ENCODE results near the gene HS3ST3A1.
"Not testable (repeated sequence)": the region's sequence is repeated elsewhere in the genome, so short reads cannot be mapped to it uniquely, and the experiment has no call there.

Gene HS3ST3A1

GRCh38 chr17:13575466-13575865 lies 26.3 kb downstream of the HS3ST3A1 start:
- no peak for ATAC-seq (ENCODE audit: low read depth)
- peaks cover 18% of the 10 kb centered on the region for H3K27me3 Mint-ChIP-seq
- H3K4me1 Mint-ChIP-seq: no peaks in the 10 kb centered on the region
- H3K36me3 Mint-ChIP-seq: peaks cover 2% of the 10 kb centered on the region
- peaks cover 12% of the 10 kb centered on the region for H3K9me3 Mint-ChIP-seq
- DNase-seq (ENCODE audit: low spot score in 2 of 2): no peak
- H3K4me3 Mint-ChIP-seq: no peak overlapping the region
- H3K27ac Mint-ChIP-seq: no peak overlapping the region

- H3K4me1 Mint-ChIP-seq: no peaks in the 10 kb centered on the region
- H3K9me3 Mint-ChIP-seq: peaks cover 14% of the 10 kb centered on the region
- H3K36me3 Mint-ChIP-seq: peaks cover 2% of the 10 kb centered on the region
- peaks cover 17% of the 10 kb centered on the region for H3K27me3 Mint-ChIP-seq
- H3K27ac Mint-ChIP-seq: no peak overlapping the region
- no peak overlapping the region for H3K4me3 Mint-ChIP-seq
- ATAC-seq (ENCODE audit: low read depth) (no peak), DNase-seq (ENCODE audit: low spot score in 2 of 2) (no peak)
Measured at GRCh38 chr17:13572581-13572980, 29.1 kb downstream of the HS3ST3A1 start.

- peaks cover 9% of the 10 kb centered on the region for H3K9me3 Mint-ChIP-seq
- H3K27me3 Mint-ChIP-seq: peaks cover 10% of the 10 kb centered on the region
- H3K27ac Mint-ChIP-seq: no peak overlapping the region
- DNase-seq (ENCODE audit: low spot score in 2 of 2) (no peak), ATAC-seq (ENCODE audit: low read depth) (no peak)
- H3K4me3 Mint-ChIP-seq: no peak overlapping the region
- no peaks in the 10 kb centered on the region for H3K4me1 Mint-ChIP-seq
- H3K36me3 Mint-ChIP-seq: no peaks in the 10 kb centered on the region
Measured at GRCh38 chr17:13569398-13570123, 32.2 kb downstream of the HS3ST3A1 start.

- Mint-ChIP-seq H3K4me1 (no peaks in the 10 kb centered on the region), H3K36me3 (no peaks in the 10 kb centered on the region), H3K27ac (no peak overlapping the region), H3K27me3 (peaks cover 9% of the 10 kb centered on the region), H3K9me3 (peaks cover 9% of the 10 kb centered on the region), H3K4me3 (no peak overlapping the region)
- ATAC-seq (ENCODE audit: low read depth): no peak
- DNase-seq (ENCODE audit: low spot score in 2 of 2): no peak
Measured at GRCh38 chr17:13568582-13569397, 32.9 kb downstream of the HS3ST3A1 start.

- H3K27me3 Mint-ChIP-seq: no peaks in the 10 kb centered on the region
- H3K4me1 Mint-ChIP-seq: no peaks in the 10 kb centered on the region
- H3K36me3 Mint-ChIP-seq: no peaks in the 10 kb centered on the region
- no peak for DNase-seq (ENCODE audit: low spot score in 2 of 2)
- H3K27ac Mint-ChIP-seq: no peak overlapping the region
- ATAC-seq (ENCODE audit: low read depth): no peak
- no peak overlapping the region for H3K4me3 Mint-ChIP-seq
- H3K9me3 Mint-ChIP-seq: peaks cover 9% of the 10 kb centered on the region
Measured at GRCh38 chr17:13563866-13564265, 37.9 kb downstream of the HS3ST3A1 start.

- Mint-ChIP-seq H3K4me3 (no peak overlapping the region), H3K36me3 (no peaks in the 10 kb centered on the region), H3K4me1 (no peaks in the 10 kb centered on the region), H3K27ac (no peak overlapping the region), H3K27me3 (no peaks in the 10 kb centered on the region), H3K9me3 (peaks cover 4% of the 10 kb centered on the region)
- no peak for DNase-seq (ENCODE audit: low spot score in 2 of 2)
- no peak for ATAC-seq (ENCODE audit: low read depth)
Measured at GRCh38 chr17:13562271-13562800, 39.4 kb downstream of the HS3ST3A1 start.

GRCh38 chr17:13561606-13562270 lies 40.0 kb downstream of the HS3ST3A1 start:
- H3K27me3 Mint-ChIP-seq: no peaks in the 10 kb centered on the region
- H3K9me3 Mint-ChIP-seq: peaks cover 3% of the 10 kb centered on the region
- H3K27ac Mint-ChIP-seq: no peak overlapping the region
- no peaks in the 10 kb centered on the region for H3K4me1 Mint-ChIP-seq
- H3K4me3 Mint-ChIP-seq: no peak overlapping the region
- ATAC-seq (ENCODE audit: low read depth) (no peak), DNase-seq (ENCODE audit: low spot score in 2 of 2) (no peak)
- no peaks in the 10 kb centered on the region for H3K36me3 Mint-ChIP-seq

GRCh38 chr17:13560935-13561334 lies 40.8 kb downstream of the HS3ST3A1 start:
- ATAC-seq (ENCODE audit: low read depth) (no peak), DNase-seq (ENCODE audit: low spot score in 2 of 2) (no peak)
- Mint-ChIP-seq H3K9me3 (no peaks in the 10 kb centered on the region), H3K27me3 (no peaks in the 10 kb centered on the region), H3K27ac (no peak overlapping the region), H3K4me3 (no peak overlapping the region), H3K4me1 (no peaks in the 10 kb centered on the region), H3K36me3 (no peaks in the 10 kb centered on the region)

- Mint-ChIP-seq H3K4me1 (no peaks in the 10 kb centered on the region), H3K27me3 (no peaks in the 10 kb centered on the region), H3K4me3 (no peak overlapping the region), H3K27ac (no peak overlapping the region), H3K9me3 (no peaks in the 10 kb centered on the region), H3K36me3 (no peaks in the 10 kb centered on the region)
- ATAC-seq (ENCODE audit: low read depth): no peak
- no peak for DNase-seq (ENCODE audit: low spot score in 2 of 2)
Measured at GRCh38 chr17:13558588-13558987, 43.1 kb downstream of the HS3ST3A1 start.

GRCh38 chr17:13557077-13557476 lies 44.7 kb downstream of the HS3ST3A1 start:
- Mint-ChIP-seq H3K4me1 (no peaks in the 10 kb centered on the region), H3K9me3 (no peaks in the 10 kb centered on the region), H3K27me3 (no peaks in the 10 kb centered on the region), H3K27ac (no peak overlapping the region), H3K4me3 (no peak overlapping the region), H3K36me3 (no peaks in the 10 kb centered on the region)
- ATAC-seq (ENCODE audit: low read depth): no peak
- no peak for DNase-seq (ENCODE audit: low spot score in 2 of 2)

- Mint-ChIP-seq H3K27ac (no peak overlapping the region), H3K36me3 (no peaks in the 10 kb centered on the region), H3K9me3 (peaks cover 4% of the 10 kb centered on the region), H3K4me3 (no peak overlapping the region), H3K27me3 (peaks cover 3% of the 10 kb centered on the region), H3K4me1 (no peaks in the 10 kb centered on the region)
- DNase-seq (ENCODE audit: low spot score in 2 of 2) (no peak), ATAC-seq (ENCODE audit: low read depth) (no peak)
Measured at GRCh38 chr17:13554231-13554630, 47.5 kb downstream of the HS3ST3A1 start.

- Mint-ChIP-seq H3K27ac (no peak overlapping the region), H3K27me3 (peaks cover 3% of the 10 kb centered on the region), H3K4me1 (no peaks in the 10 kb centered on the region), H3K36me3 (no peaks in the 10 kb centered on the region), H3K9me3 (peaks cover 4% of the 10 kb centered on the region), H3K4me3 (no peak overlapping the region)
- ATAC-seq (ENCODE audit: low read depth) (no peak), DNase-seq (ENCODE audit: low spot score in 2 of 2) (no peak)
Measured at GRCh38 chr17:13550291-13550690, 51.4 kb downstream of the HS3ST3A1 start.

- not testable (repeated sequence) for H3K36me3 Mint-ChIP-seq; H3K27ac Mint-ChIP-seq; H3K9me3 Mint-ChIP-seq; H3K4me1 Mint-ChIP-seq; DNase-seq (ENCODE audit: low spot score in 2 of 2); ATAC-seq (ENCODE audit: low read depth); H3K4me3 Mint-ChIP-seq; H3K27me3 Mint-ChIP-seq
Measured at GRCh38 chr17:13548576-13548975, 53.2 kb downstream of the HS3ST3A1 start.

GRCh38 chr17:13546851-13547250 lies 54.9 kb downstream of the HS3ST3A1 start:
- no peak overlapping the region for H3K27ac Mint-ChIP-seq
- no peaks in the 10 kb centered on the region for H3K36me3 Mint-ChIP-seq
- H3K4me3 Mint-ChIP-seq: no peak overlapping the region
- H3K27me3 Mint-ChIP-seq: peaks cover 4% of the 10 kb centered on the region
- DNase-seq (ENCODE audit: low spot score in 2 of 2): no peak
- no peak for ATAC-seq (ENCODE audit: low read depth)
- peaks cover 4% of the 10 kb centered on the region for H3K9me3 Mint-ChIP-seq
- no peaks in the 10 kb centered on the region for H3K4me1 Mint-ChIP-seq

Measured in memory B cell (primary cell).